IMR-90 (cell line): ENCODE data around the gene KLF13. TPM values are rescaled to one million over a fixed set of nuclear protein-coding genes. Genes with fewer than 3 reads are reported as not detected.
A peak's percentile ranks its signal among the peaks of the same experiment; 100 is the strongest.

Source experiments
- ATAC-seq: fragments of 200-7000 bp; cut with Tn5 transposase; 2 replicates; pipeline ENCODE4 v1.9.1; 2020; ENCODE audit warnings: low read depth, mild to moderate bottlenecking, moderate library complexity
- BruUV-seq: library from RNA; stranded (reverse); fragments of 400-500 nt; replicated peaks from 2 replicates; lab custom pipeline; 2021; lab: Mats Ljungman, UMichigan
- CTCF ChIA-PET: fragments of 300-600 bp; formaldehyde crosslinking; extraction: SDS; loops from one replicate; lab custom pipeline; 2021; ENCODE audit warnings: antibody characterized with exemption; lab: Yijun Ruan, JAX
- POLR2A ChIA-PET: fragments of 300-600 bp; sonication (Branson Sonifier 250); formaldehyde crosslinking; loops from one replicate; lab custom pipeline; 2022; ENCODE audit warnings: antibody characterized with exemption; ENCODE audit not compliant: unreplicated experiment; lab: Charles Lee
- DNase-seq: peaks from one replicate; pipeline ENCODE4 v3.0.0; 2013
- H2AFZ ChIP-seq: replicated peaks from 2 replicates; pipeline ENCODE3; 2013; ENCODE audit warnings: low read length, mild to moderate bottlenecking; ENCODE audit not compliant: poor library complexity
- H2AK5ac ChIP-seq: 2 replicates; pipeline ENCODE4 v1.6.1; 2013; ENCODE audit warnings: low read depth, low read length, inconsistent platforms
- H2AK9ac ChIP-seq: replicated peaks from 2 replicates; pipeline ENCODE3; 2013; ENCODE audit warnings: mild to moderate bottlenecking, low read depth, low read length, moderate library complexity; ENCODE audit not compliant: poor library complexity
- H2BK120ac ChIP-seq: 2 replicates; pipeline ENCODE4 v1.6.1; 2013; ENCODE audit warnings: low read depth, low read length, inconsistent platforms
- H2BK15ac ChIP-seq: 3 replicates; pipeline ENCODE4 v1.6.1; 2013; ENCODE audit warnings: low read depth, low read length, inconsistent platforms
- H2BK20ac ChIP-seq: 2 replicates; pipeline ENCODE4 v1.6.1; 2013; ENCODE audit warnings: low read depth, mild to moderate bottlenecking, inconsistent platforms, low read length, moderate library complexity
- H2BK5ac ChIP-seq: 2 replicates; pipeline ENCODE4 v1.6.1; 2013; ENCODE audit warnings: mild to moderate bottlenecking, low read depth, low read length, inconsistent platforms; ENCODE audit not compliant: poor library complexity, severe bottlenecking
- H3K14ac ChIP-seq: replicated peaks from 2 replicates; pipeline ENCODE4 v1.6.1; 2013; ENCODE audit warnings: low read depth, low read length, inconsistent platforms
- H3K18ac ChIP-seq: 2 replicates; pipeline ENCODE4 v1.6.1; 2013; ENCODE audit warnings: low read depth, low read length, control low read depth
- H3K23ac ChIP-seq: 2 replicates; pipeline ENCODE4 v1.6.1; 2013; ENCODE audit warnings: low read depth, low read length, inconsistent platforms
- H3K27ac ChIP-seq: 2 replicates; pipeline ENCODE4 v1.5.1; 2013; ENCODE audit warnings: mild to moderate bottlenecking, control low read depth, low read length; ENCODE audit not compliant: insufficient read depth
- H3K27me3 ChIP-seq: 2 replicates; pipeline ENCODE4 v1.6.1; 2013; ENCODE audit warnings: low read length; ENCODE audit not compliant: control insufficient read depth, insufficient read depth
- H3K36me3 ChIP-seq: 2 replicates; pipeline ENCODE4 v1.6.1; 2013; ENCODE audit warnings: low read length, mixed read lengths; ENCODE audit not compliant: control insufficient read depth, insufficient read depth
- H3K4ac ChIP-seq: 2 replicates; pipeline ENCODE4 v1.6.1; 2013; ENCODE audit warnings: low read depth, low read length, inconsistent platforms
- H3K4me1 ChIP-seq: 2 replicates; pipeline ENCODE4 v1.6.1; 2013; ENCODE audit warnings: low read length, mixed read lengths; ENCODE audit not compliant: control insufficient read depth, insufficient read depth
- H3K4me2 ChIP-seq: 2 replicates; pipeline ENCODE4 v1.6.1; 2013; ENCODE audit warnings: low read depth, mild to moderate bottlenecking, control low read depth, low read length, moderate library complexity
- H3K4me3 ChIP-seq: 2 replicates; pipeline ENCODE4 v1.5.1; 2013; ENCODE audit warnings: low read depth, mild to moderate bottlenecking, control low read depth, low read length, moderate library complexity; ENCODE audit not compliant: insufficient read depth
- H3K56ac ChIP-seq: 2 replicates; pipeline ENCODE4 v1.6.1; 2013; ENCODE audit warnings: low read length, inconsistent platforms; ENCODE audit not compliant: insufficient read depth; ENCODE audit errors: extremely low read depth
- H3K79me1 ChIP-seq, 2 experiments: 2 replicates each; pipeline ENCODE4 v1.6.1; 2013; ENCODE audit warnings: low read length in 2 of 2, inconsistent platforms in 1 of 2, low read depth in 1 of 2
- H3K9ac ChIP-seq: 2 replicates; pipeline ENCODE4 v1.6.1; 2013; ENCODE audit warnings: low read depth, low read length, control low read depth
- H3K9me1 ChIP-seq: 2 replicates; pipeline ENCODE4 v1.6.1; 2013; ENCODE audit warnings: low read length, inconsistent platforms; ENCODE audit not compliant: insufficient read depth
- H3K9me3 ChIP-seq: 2 replicates; pipeline ENCODE4 v1.6.1; 2013; ENCODE audit warnings: low read length; ENCODE audit not compliant: control insufficient read depth, insufficient read depth
- H4K20me1 ChIP-seq: 2 replicates; pipeline ENCODE4 v1.6.1; 2013; ENCODE audit warnings: low read length, inconsistent platforms; ENCODE audit not compliant: insufficient read depth
- H4K5ac ChIP-seq: 2 replicates; pipeline ENCODE4 v1.6.1; 2013; ENCODE audit warnings: mild to moderate bottlenecking, low read depth, low read length, control low read depth
- H4K8ac ChIP-seq, 2 experiments: 2 replicates each; pipeline ENCODE4 v1.6.1; 2013; ENCODE audit warnings: low read depth in 2 of 2, low read length in 2 of 2, control low read depth in 1 of 2, inconsistent platforms in 1 of 2
- H4K91ac ChIP-seq: 2 replicates; pipeline ENCODE4 v1.6.1; 2013; ENCODE audit warnings: low read depth, low read length, inconsistent platforms; ENCODE audit not compliant: insufficient read depth
- MXI1 ChIP-seq: IDR thresholded peaks from 2 replicates; pipeline ENCODE4 v1.6.1; 2012; ENCODE audit warnings: low read depth, mild to moderate bottlenecking, low read length, moderate library complexity, borderline replicate concordance
- POLR2A ChIP-seq: IDR thresholded peaks from 2 replicates; pipeline ENCODE4 v1.6.1; 2012; ENCODE audit warnings: mild to moderate bottlenecking, low read depth, low read length
- WGBS, 2 experiments: methylation state at CpG; one replicate each; pipeline versions ENCODE4 v1.1.5 to v1.1.7; 2013; ENCODE audit warnings: missing lambda C conversion rate in 2 of 2; ENCODE audit not compliant: insufficient read length in 1 of 2; ENCODE audit errors: extremely low coverage in 2 of 2; 5-methylcytosine and 5-hydroxymethylcytosine counted together
- dilution Hi-C: fragments of 300-500 bp; cut with HindIII; formaldehyde crosslinking; loops from one replicate; pipeline ENCODE4 v1.14.3; 2018; ENCODE audit warnings: low sequenced_read_pairs; ENCODE audit not compliant: unreplicated experiment
- in situ Hi-C: fragments of 300-500 bp; cut with MboI; formaldehyde crosslinking; loops from 3 replicates; pipeline ENCODE4 v1.14.3; 2019; ENCODE audit warnings: low sequenced_read_pairs, inconsistent platforms, mixed read lengths
- intact Hi-C: fragments of 100-400 bp; cut with micrococcal nuclease; formaldehyde crosslinking; loops from 2 replicates; pipeline ENCODE4 v1.10.0; 2022
- polyA plus RNA-seq, 3 experiments: library from polyadenylated mRNA; depleted of rRNA; stranded (reverse); fragments of >200 nt; gene quantifications; 2 replicates each; pipeline ENCODE4 v1.2.3, GENCODE V29; 2012; ENCODE audit warnings: low replicate concordance in 1 of 3
- total RNA-seq: library from RNA; depleted of rRNA; stranded (reverse); fragments of >200 nt; gene quantifications from 2 replicates; pipeline ENCODE4 v1.2.3, GENCODE V29; 2012
- TF ChIP-seq, protein P1 (sequence below): fragments of 150-350 bp; IDR thresholded peaks from 2 replicates; pipeline ENCODE4 v1.6.1; 2017; ENCODE audit warnings: mild to moderate bottlenecking, antibody characterized with exemption, low read length, low read depth

Gene KLF13
- total and polyA plus RNA-seq, 2 of the 4 experiments (the other 2 are of a cell fraction): 9.5 to 10.6 TPM

DNA sequence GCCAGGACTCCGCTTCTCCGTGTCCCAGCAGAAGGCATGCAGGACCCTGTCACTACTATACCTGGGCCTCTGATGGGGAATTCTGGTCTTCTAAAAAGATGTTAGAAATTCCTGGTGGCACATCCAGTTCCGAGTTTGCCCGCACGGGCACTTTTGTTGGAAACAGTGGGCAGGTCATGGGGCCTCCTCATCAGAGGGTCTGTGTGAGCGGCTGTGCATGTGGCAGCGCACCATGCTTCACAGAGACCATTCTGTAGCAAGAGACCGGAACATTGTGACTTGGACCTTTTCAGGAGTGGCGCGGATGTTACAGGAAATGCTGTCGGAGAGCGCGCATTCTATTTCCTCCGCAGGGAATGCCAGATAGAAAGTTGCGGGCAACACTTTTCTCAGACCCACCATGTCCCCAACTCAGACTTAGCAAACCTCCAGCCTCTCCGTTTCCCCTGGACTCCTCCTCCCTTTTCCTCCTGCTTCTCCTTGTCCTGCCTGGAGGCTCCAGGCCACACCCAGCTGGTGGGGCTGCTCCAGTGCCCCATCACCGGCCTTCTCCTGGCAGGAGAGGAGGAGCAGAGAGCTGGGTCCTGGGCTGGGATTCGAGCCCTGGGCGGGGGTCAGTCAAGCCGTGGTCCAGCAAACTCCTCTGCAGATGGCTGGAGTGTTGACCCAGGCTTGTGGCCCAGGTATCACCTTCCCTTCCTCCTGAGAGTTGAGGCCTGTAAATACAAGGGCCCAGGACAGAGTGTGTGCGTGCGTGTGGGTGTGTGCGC lies 46.6 kb downstream of the KLF13 start:
- Histone ChIP-seq H2BK120ac (no peak overlapping the region), H3K79me1 (peaks cover 27 to 84% of the 10 kb centered on the region in 2 experiments), H3K9me3 (0 out of 2 replicates have a peak, but pooled peaks cover 2% of the 10 kb centered on the region), H2BK15ac (no peak overlapping the region), H3K9me1 (peaks cover 17% of the 10 kb centered on the region), H3K9ac (no peak overlapping the region), H2AFZ (peak overlapping the region; percentile 41), H4K91ac (no peak overlapping the region; the same call in 1 of the 2 replicates), H3K18ac (no peak overlapping the region), H3K23ac (no peak overlapping the region), H3K56ac (no peak overlapping the region), H3K4me1 (peaks cover 5% of the 10 kb centered on the region), H2AK9ac (peak overlapping the region; percentile 71), H4K5ac (no peak overlapping the region), H4K8ac (no peak overlapping the region), H3K36me3 (peaks cover 14% of the 10 kb centered on the region), H2BK20ac (no peak overlapping the region), H3K4me3 (no peak overlapping the region), H3K4me2 (no peak overlapping the region), H3K4ac (no peak overlapping the region), H3K27ac (no peak overlapping the region), H2AK5ac (0 out of 2 replicates have a peak overlapping the region, but pooled peaks have one; percentile 26), H3K27me3 (no peaks in the 10 kb centered on the region), H2BK5ac (no peak overlapping the region), H4K20me1 (peaks cover 33% of the 10 kb centered on the region), H3K14ac (no peak overlapping the region)
- 97% methylated on average over 11 of the region's 23 CpGs; no CpG with 5 or more reads in 1 of the 2 experiments for WGBS, 2 experiments
- in situ Hi-C loops (no loop called here), dilution Hi-C loops (no loop called here), intact Hi-C loops (no loop called here)
- BruUV-seq: no TSS peak
- no peak for DNase-seq
- ATAC-seq: no peak
- ChIA-PET POLR2A (no interaction called here), CTCF (no interaction called here)
- TF ChIP-seq MXI1 (no peak), POLR2A (no peak)
- TF ChIP-seq, protein P1, sequence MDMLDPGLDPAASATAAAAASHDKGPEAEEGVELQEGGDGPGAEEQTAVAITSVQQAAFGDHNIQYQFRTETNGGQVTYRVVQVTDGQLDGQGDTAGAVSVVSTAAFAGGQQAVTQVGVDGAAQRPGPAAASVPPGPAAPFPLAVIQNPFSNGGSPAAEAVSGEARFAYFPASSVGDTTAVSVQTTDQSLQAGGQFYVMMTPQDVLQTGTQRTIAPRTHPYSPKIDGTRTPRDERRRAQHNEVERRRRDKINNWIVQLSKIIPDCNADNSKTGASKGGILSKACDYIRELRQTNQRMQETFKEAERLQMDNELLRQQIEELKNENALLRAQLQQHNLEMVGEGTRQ: no peak
